GM23248 (cell line): ENCODE measurements around the gene NFIX. TPM values are rescaled to one million over a fixed set of nuclear protein-coding genes. Genes with fewer than 3 reads are reported as not detected.
"Not testable (repeated sequence)": the region's sequence is repeated elsewhere in the genome, so short reads cannot be mapped to it uniquely, and the experiment has no call there.

Experiments
- DNase-seq: peaks from one replicate; pipeline ENCODE4 v3.0.0-alpha.2; 2015
- H2AFZ ChIP-seq: fragments of 200-600 bp; sonication (generic); 2 replicates; pipeline ENCODE4 v1.6.1; 2016; ENCODE audit warnings: antibody characterized with exemption
- H3F3A ChIP-seq: fragments of 200-600 bp; sonication (generic); 2 replicates; pipeline ENCODE4 v1.6.1; 2016; ENCODE audit warnings: mild to moderate bottlenecking, antibody characterized with exemption, mixed run types; ENCODE audit not compliant: insufficient read depth
- H3K27ac ChIP-seq: fragments of 200-600 bp; sonication (generic); 2 replicates; pipeline ENCODE4 v1.5.1; 2016; ENCODE audit warnings: mild to moderate bottlenecking
- H3K27me3 ChIP-seq: fragments of 200-600 bp; sonication (generic); replicated peaks from 2 replicates; pipeline ENCODE4 v1.6.1; 2016; ENCODE audit warnings: mild to moderate bottlenecking; ENCODE audit not compliant: insufficient read depth
- H3K36me3 ChIP-seq: fragments of 200-600 bp; sonication (generic); 2 replicates; pipeline ENCODE4 v1.6.1; 2016; ENCODE audit warnings: low read depth, mild to moderate bottlenecking
- H3K4me1 ChIP-seq: fragments of 200-600 bp; sonication (generic); 2 replicates; pipeline ENCODE4 v1.6.1; 2016; ENCODE audit warnings: mild to moderate bottlenecking; ENCODE audit not compliant: insufficient read depth
- H3K4me2 ChIP-seq: fragments of 200-600 bp; sonication (generic); one replicate; pipeline ENCODE4 v1.6.1; 2016; ENCODE audit warnings: mild to moderate bottlenecking; ENCODE audit not compliant: unreplicated experiment
- H3K4me3 ChIP-seq: fragments of 200-600 bp; sonication (generic); 2 replicates; pipeline ENCODE4 v1.5.1; 2016; ENCODE audit warnings: mild to moderate bottlenecking
- H3K79me2 ChIP-seq: fragments of 200-600 bp; sonication (generic); 2 replicates; pipeline ENCODE4 v1.6.1; 2016; ENCODE audit warnings: mild to moderate bottlenecking; ENCODE audit not compliant: insufficient read depth
- H3K9ac ChIP-seq: fragments of 200-600 bp; sonication (generic); 2 replicates; pipeline ENCODE4 v1.6.1; 2016; ENCODE audit warnings: mild to moderate bottlenecking
- H3K9me2 ChIP-seq: fragments of 200-600 bp; sonication (generic); 2 replicates; pipeline ENCODE4 v1.6.1; 2016; ENCODE audit warnings: mixed run types, mild to moderate bottlenecking, moderate library complexity; ENCODE audit not compliant: insufficient read depth
- H3K9me3 ChIP-seq: fragments of 200-600 bp; sonication (generic); one replicate; pipeline ENCODE4 v1.6.1; 2017; ENCODE audit warnings: low read depth
- H4K20me1 ChIP-seq: fragments of 200-600 bp; sonication (generic); 2 replicates; pipeline ENCODE4 v1.6.0; 2016; ENCODE audit not compliant: insufficient read depth
- EZH2 ChIP-seq: fragments of 200-600 bp; sonication (generic); IDR thresholded peaks from 2 replicates; pipeline ENCODE4 v1.6.1; 2018; ENCODE audit warnings: antibody characterized with exemption, mild to moderate bottlenecking; ENCODE audit not compliant: insufficient read depth, poor library complexity, severe bottlenecking
- EZH2phosphoT487 ChIP-seq: fragments of 200-600 bp; sonication (generic); IDR thresholded peaks from 2 replicates; pipeline ENCODE4 v1.6.1; 2018; ENCODE audit warnings: antibody characterized with exemption, moderate library complexity, mild to moderate bottlenecking, low read depth; ENCODE audit not compliant: insufficient read depth
- WGBS, 2 experiments: methylation state at CpG; one replicate each; pipeline ENCODE4 v1.1.6; 2015 to 2017; ENCODE audit warnings: low lambda C conversion rate in 2 of 2, low coverage in 1 of 2; ENCODE audit errors: missing lambda C conversion rate in 2 of 2; 5-methylcytosine and 5-hydroxymethylcytosine counted together
- in situ Hi-C: fragments of 300-500 bp; cut with MboI; formaldehyde crosslinking; loops from 2 replicates; pipeline ENCODE4 v1.15.0; 2020
- polyA plus RNA-seq: library from polyadenylated mRNA; unstranded; fragments of >200 nt; fragmentation: Nextera tagmentation; extraction: Ambion mirVana; gene quantifications from 2 replicates; pipeline ENCODE4 v1.2.1, GENCODE V29; 2016
- total RNA-seq: library from RNA; depleted of rRNA; stranded (reverse); fragments of >200 nt; shearing (Covaris generic); gene quantifications from 2 replicates; pipeline ENCODE4 v1.2.3, GENCODE V29; 2014

Gene NFIX
- total and polyA plus RNA-seq, 2 experiments from 2014 or later, result 60.8 to 71.0 TPM

DNA sequence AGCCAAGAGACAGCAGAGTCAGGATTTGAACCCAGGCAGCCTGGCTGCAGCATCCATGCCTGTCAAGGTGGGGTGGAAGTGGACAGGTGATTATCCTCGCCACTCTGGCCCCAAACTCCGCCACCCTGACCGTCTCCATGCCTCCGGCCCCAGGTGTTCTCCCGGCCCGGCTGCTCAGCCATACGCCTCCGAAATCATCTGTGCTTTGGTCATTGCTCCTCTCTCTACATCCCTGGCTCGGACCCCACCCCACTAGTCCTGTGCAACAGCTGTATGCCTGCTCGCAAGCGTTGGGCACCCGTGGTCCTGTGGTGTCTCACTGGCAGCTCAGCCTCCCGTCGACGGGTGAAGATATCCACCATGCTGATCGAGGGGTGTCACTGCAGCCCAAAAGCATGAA, 22.0 kb upstream of the NFIX start:
- Histone ChIP-seq H3K27ac (no peak overlapping the region), H3K27me3 (no peaks in the 10 kb centered on the region), H4K20me1 (no peaks in the 10 kb centered on the region), H3K9ac (no peak overlapping the region), H3K9me2 (no peaks in the 10 kb centered on the region), H3K4me2 (no peak overlapping the region), H3K9me3 (no peaks in the 10 kb centered on the region), H3K36me3 (no peaks in the 10 kb centered on the region), H3K4me1 (peaks cover 7% of the 10 kb centered on the region), H3K4me3 (no peak overlapping the region), H2AFZ (no peak overlapping the region), H3F3A (no peaks in the 10 kb centered on the region), H3K79me2 (no peaks in the 10 kb centered on the region)
- TF ChIP-seq EZH2phosphoT487 (no peak), EZH2 (no peak)
- in situ Hi-C loops, result loop anchor here (10.0 to 25.0 kb wide), 2 partner anchors 292 to 614 kb away; no protein-coding TSS in a partner anchor
- no peak for DNase-seq
- 48 to 51% methylated on average over 16 of the region's 16 CpGs for WGBS, 2 experiments

- Histone ChIP-seq H3F3A (no peaks in the 10 kb centered on the region), H3K4me3 (no peak overlapping the region), H3K79me2 (no peaks in the 10 kb centered on the region), H3K9ac (no peak overlapping the region), H3K27me3 (no peaks in the 10 kb centered on the region), H3K4me1 (peaks cover 3% of the 10 kb centered on the region), H4K20me1 (no peaks in the 10 kb centered on the region), H2AFZ (no peak overlapping the region), H3K9me3 (no peaks in the 10 kb centered on the region), H3K9me2 (no peaks in the 10 kb centered on the region), H3K36me3 (no peaks in the 10 kb centered on the region), H3K4me2 (no peak overlapping the region), H3K27ac (no peak overlapping the region)
- 58 to 66% methylated on average over 18 to 19 of the region's 19 CpGs for WGBS, 2 experiments
- in situ Hi-C loops, result loop anchor here (10.0 to 25.0 kb wide), 2 partner anchors 290 to 613 kb away; no protein-coding TSS in a partner anchor
- peak; percentile 51 for DNase-seq
- TF ChIP-seq EZH2, result no peak
- TF ChIP-seq EZH2phosphoT487, result no peak
Observed at GRCh38 chr19:12974301-12975220, 20.7 kb upstream of the NFIX start.

DNA sequence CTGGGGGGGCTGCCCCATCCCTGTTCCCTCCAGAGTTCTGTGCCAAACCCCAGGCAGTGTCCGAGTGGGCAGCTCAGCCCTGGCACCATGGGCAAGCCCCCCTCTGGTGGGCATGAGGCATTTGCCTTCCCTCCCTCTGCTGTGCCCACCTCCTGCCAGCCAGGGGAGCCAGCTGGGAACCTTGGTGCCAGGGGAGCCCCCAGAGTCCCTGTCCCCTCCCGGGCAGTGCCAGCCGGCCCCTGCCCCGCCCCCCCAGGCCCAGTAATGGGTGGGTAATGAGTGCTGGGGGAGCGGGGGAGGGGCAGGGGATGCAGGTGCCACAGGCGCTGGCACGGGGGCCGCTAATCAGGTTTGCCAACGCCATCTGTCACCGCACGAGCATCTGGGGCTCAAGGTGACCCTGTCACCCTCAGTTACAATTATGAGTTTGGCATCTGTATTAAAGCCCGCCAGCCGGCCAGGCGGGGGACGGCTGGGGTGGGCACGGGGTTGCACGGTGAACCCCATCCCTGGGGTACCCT, 20.0 kb upstream of the NFIX start:
- H3K27ac ChIP-seq, result no peak overlapping the region
- no peak overlapping the region for H3K4me2 ChIP-seq
- H2AFZ ChIP-seq, result no peak overlapping the region
- H3K9ac ChIP-seq, result no peak overlapping the region
- no peaks in the 10 kb centered on the region for H3F3A ChIP-seq
- TF ChIP-seq EZH2phosphoT487, result no peak
- no peak for TF ChIP-seq EZH2
- H3K9me2 ChIP-seq, result no peaks in the 10 kb centered on the region
- WGBS, 2 experiments, result 77 to 91% methylated on average over 7 to 17 of the region's 17 CpGs
- H3K27me3 ChIP-seq, result no peaks in the 10 kb centered on the region
- H3K9me3 ChIP-seq, result no peaks in the 10 kb centered on the region
- H3K4me3 ChIP-seq, result no peak overlapping the region
- DNase-seq, result no peak
- no peaks in the 10 kb centered on the region for H3K79me2 ChIP-seq
- in situ Hi-C loops, result loop anchor here (10.0 kb wide), 1 partner anchor 290 kb away; no protein-coding TSS in a partner anchor
- no peaks in the 10 kb centered on the region for H3K36me3 ChIP-seq
- H4K20me1 ChIP-seq, result no peaks in the 10 kb centered on the region
- no peaks in the 10 kb centered on the region for H3K4me1 ChIP-seq

GRCh38 chr19:12976109-12976508, 19.2 kb upstream of the NFIX start:
- in situ Hi-C loops, result loop anchor here (10.0 kb wide), 1 partner anchor 289 kb away; no protein-coding TSS in a partner anchor
- H3K27me3 ChIP-seq, H3K9me2 ChIP-seq, H3K4me3 ChIP-seq, H3K27ac ChIP-seq, H3K4me2 ChIP-seq, H3F3A ChIP-seq, H3K9ac ChIP-seq, H3K4me1 ChIP-seq, DNase-seq, H3K79me2 ChIP-seq, H4K20me1 ChIP-seq, H3K36me3 ChIP-seq, H2AFZ ChIP-seq, H3K9me3 ChIP-seq: not testable (repeated sequence)
- 55 to 62% methylated on average over 7 of the region's 7 CpGs for WGBS, 2 experiments
